Keratinocyte (primary cell): ENCODE data around the gene PBX2. TPM values are rescaled to one million over a fixed set of nuclear protein-coding genes. Genes with fewer than 3 reads are reported as not detected.

ENCODE experiments used
- DNase-seq: peaks from one replicate; pipeline ENCODE4 v3.0.0-alpha.2; 2011; ENCODE audit warnings: low read depth, missing footprints, low spot score
- FAIRE-seq: peaks from 2 replicates; lab custom pipeline; 2011; peaks lifted over from hg19 to GRCh38; lab: Jason Lieb, UNC
- H2AFZ ChIP-seq: 2 replicates; pipeline ENCODE4 v1.6.0; 2012; ENCODE audit warnings: low read length, control low read depth, inconsistent platforms; ENCODE audit not compliant: control insufficient read depth
- H3K27ac ChIP-seq: 2 replicates; pipeline ENCODE4 v1.5.1; 2011; ENCODE audit warnings: low read length; ENCODE audit not compliant: control insufficient read depth, insufficient read depth
- H3K27me3 ChIP-seq: 3 replicates; pipeline ENCODE4 v1.6.0; 2011; ENCODE audit warnings: low read length; ENCODE audit not compliant: control insufficient read depth, insufficient read depth; ENCODE audit errors: extremely low read depth
- H3K36me3 ChIP-seq, 2 experiments: 2 replicates in 1 of 2; 3 replicates in 1 of 2; pipeline ENCODE4 v1.5.1; 2011; ENCODE audit warnings: low read length in 2 of 2, mild to moderate bottlenecking in 1 of 2; ENCODE audit not compliant: control insufficient read depth in 2 of 2, insufficient read depth in 2 of 2; ENCODE audit errors: extremely low read depth in 1 of 2
- H3K4me1 ChIP-seq: 3 replicates; pipeline ENCODE4 v1.5.1; 2011; ENCODE audit warnings: low read length; ENCODE audit not compliant: control insufficient read depth, insufficient read depth; ENCODE audit errors: extremely low read depth
- H3K4me2 ChIP-seq: 3 replicates; pipeline ENCODE4 v1.6.0; 2011; ENCODE audit warnings: low read depth, low read length; ENCODE audit not compliant: control insufficient read depth, insufficient read depth; ENCODE audit errors: extremely low read depth
- H3K4me3 ChIP-seq, 3 experiments: fragments of 200-600 bp in 1 of 3; sonication (generic) in 1 of 3; 2 replicates in 2 of 3; 3 replicates in 1 of 3; pipeline ENCODE4 v1.5.1; 2011 to 2016; ENCODE audit warnings: low read length in 3 of 3, mild to moderate bottlenecking in 3 of 3, control low read depth in 2 of 3, inconsistent platforms in 1 of 3, low read depth in 1 of 3, mixed read lengths in 1 of 3, mixed run types in 1 of 3, moderate library complexity in 1 of 3; ENCODE audit not compliant: control insufficient read depth in 2 of 3, insufficient read depth in 2 of 3; ENCODE audit errors: extremely low read depth in 1 of 3
- H3K79me2 ChIP-seq: 2 replicates; pipeline ENCODE4 v1.6.0; 2012; ENCODE audit warnings: low read length; ENCODE audit not compliant: control insufficient read depth, insufficient read depth
- H3K9ac ChIP-seq: 3 replicates; pipeline ENCODE4 v1.6.0; 2011; ENCODE audit warnings: low read length; ENCODE audit not compliant: control insufficient read depth, insufficient read depth; ENCODE audit errors: extremely low read depth
- H3K9me1 ChIP-seq: 3 replicates; pipeline ENCODE4 v1.6.0; 2011; ENCODE audit warnings: low read length; ENCODE audit not compliant: control insufficient read depth, insufficient read depth; ENCODE audit errors: extremely low read depth
- H3K9me3 ChIP-seq: 2 replicates; pipeline ENCODE4 v1.5.1; 2012; ENCODE audit warnings: low read depth, low read length; ENCODE audit not compliant: control insufficient read depth
- H4K20me1 ChIP-seq: 3 replicates; pipeline ENCODE4 v1.6.0; 2011; ENCODE audit warnings: low read length; ENCODE audit not compliant: control insufficient read depth, insufficient read depth; ENCODE audit errors: extremely low read depth
- EZH2 ChIP-seq: IDR thresholded peaks from one replicate; pipeline ENCODE4 v1.6.1; 2012; ENCODE audit warnings: inconsistent platforms, mild to moderate bottlenecking, low read length, moderate library complexity
- dilution Hi-C: fragments of 300-500 bp; cut with MboI; formaldehyde crosslinking; loops from one replicate; pipeline ENCODE4 v1.7.0; 2020; ENCODE audit warnings: low sequenced_read_pairs; ENCODE audit not compliant: extremely low pct_ligation_motif_present
- polyA plus RNA-seq, 5 experiments: library from polyadenylated mRNA; depleted of rRNA in 3 of 5; stranded (reverse) in 3 of 5; stranded (forward) in 1 of 5; unstranded in 1 of 5; fragments of >200 nt; gene quantifications; 1 replicate in 1 of 5; 2 replicates in 3 of 5; 3 replicates in 1 of 5; pipeline versions ENCODE4 v1.2.1 to v1.2.3, GENCODE V29; 2011 to 2012; ENCODE audit warnings: missing spikeins in 2 of 5, low read depth in 1 of 5, low replicate concordance in 1 of 5
- TF ChIP-seq, protein P1 (sequence below), 3 experiments: IDR thresholded peaks in 1 of 3; conservative IDR thresholded peaks in 1 of 3; optimal IDR thresholded peaks in 1 of 3; 2 replicates in 2 of 3; 3 replicates in 1 of 3; pipeline versions ENCODE3 to v1.5.1; 2011; ENCODE audit warnings: low read length in 3 of 3, mild to moderate bottlenecking in 3 of 3, moderate library complexity in 2 of 3, control low read depth in 1 of 3, inconsistent platforms in 1 of 3; ENCODE audit not compliant: insufficient read depth in 2 of 3; ENCODE audit errors: extremely low read depth in 1 of 3

Gene PBX2
- polyA plus RNA-seq, 1 donor (not counting 4 experiments of a cell fraction or from before 2014, with no cell fraction given), result 43.5 TPM

- Histone ChIP-seq H2AFZ (no peak overlapping the region), H3K9ac (no peak overlapping the region), H3K9me3 (no peaks in the 10 kb centered on the region), H3K4me1 (peaks cover under 1% of the 10 kb centered on the region), H3K27ac (no peak overlapping the region), H3K36me3 (peaks cover 19 to 27% of the 10 kb centered on the region in 2 experiments), H3K27me3 (no peaks in the 10 kb centered on the region), H4K20me1 (no peaks in the 10 kb centered on the region), H3K9me1 (no peaks in the 10 kb centered on the region), H3K4me3 (no peak overlapping the region), H3K4me2 (no peak overlapping the region), H3K79me2 (no peaks in the 10 kb centered on the region)
- DNase-seq (no peak), FAIRE-seq (no peak)
- dilution Hi-C loops, result no loop called here
- TF ChIP-seq, protein P1, sequence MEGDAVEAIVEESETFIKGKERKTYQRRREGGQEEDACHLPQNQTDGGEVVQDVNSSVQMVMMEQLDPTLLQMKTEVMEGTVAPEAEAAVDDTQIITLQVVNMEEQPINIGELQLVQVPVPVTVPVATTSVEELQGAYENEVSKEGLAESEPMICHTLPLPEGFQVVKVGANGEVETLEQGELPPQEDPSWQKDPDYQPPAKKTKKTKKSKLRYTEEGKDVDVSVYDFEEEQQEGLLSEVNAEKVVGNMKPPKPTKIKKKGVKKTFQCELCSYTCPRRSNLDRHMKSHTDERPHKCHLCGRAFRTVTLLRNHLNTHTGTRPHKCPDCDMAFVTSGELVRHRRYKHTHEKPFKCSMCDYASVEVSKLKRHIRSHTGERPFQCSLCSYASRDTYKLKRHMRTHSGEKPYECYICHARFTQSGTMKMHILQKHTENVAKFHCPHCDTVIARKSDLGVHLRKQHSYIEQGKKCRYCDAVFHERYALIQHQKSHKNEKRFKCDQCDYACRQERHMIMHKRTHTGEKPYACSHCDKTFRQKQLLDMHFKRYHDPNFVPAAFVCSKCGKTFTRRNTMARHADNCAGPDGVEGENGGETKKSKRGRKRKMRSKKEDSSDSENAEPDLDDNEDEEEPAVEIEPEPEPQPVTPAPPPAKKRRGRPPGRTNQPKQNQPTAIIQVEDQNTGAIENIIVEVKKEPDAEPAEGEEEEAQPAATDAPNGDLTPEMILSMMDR (optimal IDR thresholded peaks at IDR 0.05 in 1 of 3, IDR thresholded peaks at IDR 0.05 in 1 of 3, conservative IDR thresholded peaks at IDR 0.05 in 1 of 3; ENCODE audit: extremely low read depth in 1 of 3, insufficient read depth in 2 of 3, low read length in 3 of 3), result no peak
- no peak for TF ChIP-seq EZH2
These were observed 22.7 kb downstream of the PBX2 start for GRCh38 chr6:32167154-32167760.

DNA sequence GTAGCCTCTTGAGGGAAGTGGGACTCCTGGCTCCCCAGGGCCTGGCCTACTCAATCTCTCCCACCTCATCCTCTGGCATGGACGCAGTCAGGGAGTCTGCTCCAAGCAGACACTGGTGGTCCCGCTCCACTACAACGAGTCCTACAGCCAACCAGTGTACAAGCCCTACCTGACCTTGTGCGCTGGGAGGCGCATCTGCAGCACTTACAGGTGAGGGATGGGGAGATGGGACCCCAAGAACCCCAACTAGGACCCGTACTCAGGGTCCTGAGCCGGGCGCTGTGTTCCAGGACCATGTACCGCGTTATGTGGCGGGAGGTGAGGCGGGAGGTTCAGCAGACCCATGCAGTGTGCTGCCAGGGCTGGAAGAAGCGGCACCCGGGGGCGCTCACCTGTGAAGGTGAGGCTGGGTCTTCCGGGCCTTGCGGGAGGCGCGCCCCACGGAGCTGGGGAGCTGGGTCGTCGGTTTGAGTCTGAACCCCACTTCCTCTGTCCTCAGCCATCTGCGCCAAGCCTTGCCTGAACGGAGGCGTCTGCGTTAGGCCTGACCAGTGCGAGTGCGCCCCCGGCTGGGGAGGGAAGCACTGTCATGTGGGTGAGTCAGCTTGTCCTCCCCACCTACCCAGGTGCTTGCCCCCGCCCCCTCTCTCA lies 23.5 kb downstream of the PBX2 start:
- H3K9me1 ChIP-seq, result no peaks in the 10 kb centered on the region
- DNase-seq (no peak), FAIRE-seq (no peak)
- no peaks in the 10 kb centered on the region for H3K4me1 ChIP-seq
- H2AFZ ChIP-seq, result no peak overlapping the region
- dilution Hi-C loops, result no loop called here
- H3K4me2 ChIP-seq, result no peak overlapping the region
- TF ChIP-seq, protein P1 (optimal IDR thresholded peaks at IDR 0.05 in 1 of 3, IDR thresholded peaks at IDR 0.05 in 1 of 3, conservative IDR thresholded peaks at IDR 0.05 in 1 of 3; ENCODE audit: extremely low read depth in 1 of 3, insufficient read depth in 2 of 3, low read length in 3 of 3), result peak in 1 of 3 experiments; percentile 38
- TF ChIP-seq EZH2, result no peak
- no peak overlapping the region for H3K4me3 ChIP-seq
- no peak overlapping the region for H3K27ac ChIP-seq
- H3K79me2 ChIP-seq, result no peaks in the 10 kb centered on the region
- H3K27me3 ChIP-seq, result no peaks in the 10 kb centered on the region
- no peaks in the 10 kb centered on the region for H3K9me3 ChIP-seq
- H3K36me3 ChIP-seq, result peaks cover 19 to 27% of the 10 kb centered on the region in 2 experiments
- no peaks in the 10 kb centered on the region for H4K20me1 ChIP-seq
- no peak overlapping the region for H3K9ac ChIP-seq
